Kidney epithelial cell (primary cell): ENCODE measurements around the gene ITM2A. TPM values are rescaled to one million over a fixed set of nuclear protein-coding genes. Genes with fewer than 3 reads are reported as not detected.

ENCODE experiments used
- DNase-seq: peaks from one replicate; pipeline ENCODE4 v3.0.0-alpha.2; 2010; ENCODE audit warnings: low read depth
- H3K27me3 ChIP-seq: 2 replicates; pipeline ENCODE4 v1.6.0; 2011; ENCODE audit warnings: low read length; ENCODE audit not compliant: control insufficient read depth, insufficient read depth
- H3K36me3 ChIP-seq: 2 replicates; pipeline ENCODE4 v1.5.1; 2011; ENCODE audit warnings: low read length; ENCODE audit not compliant: control insufficient read depth, insufficient read depth
- H3K4me3 ChIP-seq: 2 replicates; pipeline ENCODE4 v1.5.1; 2011; ENCODE audit warnings: low read depth, mild to moderate bottlenecking, control low read depth, low read length
- CTCF ChIP-seq: IDR thresholded peaks from 2 replicates; pipeline ENCODE4 v1.5.1; 2011; ENCODE audit warnings: mild to moderate bottlenecking, moderate library complexity, low read length, control low read depth, inconsistent platforms; ENCODE audit not compliant: insufficient read depth, poor library complexity, severe bottlenecking
- total RNA-seq: library from RNA; depleted of rRNA; stranded (reverse); fragments of >200 nt; gene quantifications from 2 replicates; pipeline ENCODE4 v1.2.3, GENCODE V29; 2015

ITM2A gene
- total RNA-seq, 1 donor from 2014 or later: not detected

- no peak for DNase-seq
- Histone ChIP-seq H3K27me3 (no peaks in the 10 kb centered on the region), H3K4me3 (no peak overlapping the region), H3K36me3 (no peaks in the 10 kb centered on the region)
- TF ChIP-seq CTCF: no peak
Observed at GRCh38 chrX:79361192-79361870, 5.8 kb downstream of the ITM2A start.

- Histone ChIP-seq H3K36me3 (no peaks in the 10 kb centered on the region), H3K27me3 (no peaks in the 10 kb centered on the region), H3K4me3 (no peak overlapping the region)
- TF ChIP-seq CTCF: no peak
- DNase-seq: no peak
Observed at GRCh38 chrX:79336869-79337815, 30.0 kb downstream of the ITM2A start.

GRCh38 chrX:79330022-79330421 lies 37.1 kb downstream of the ITM2A start:
- Histone ChIP-seq H3K36me3 (no peaks in the 10 kb centered on the region), H3K27me3 (no peaks in the 10 kb centered on the region), H3K4me3 (no peak overlapping the region)
- no peak for DNase-seq
- no peak for TF ChIP-seq CTCF

DNA sequence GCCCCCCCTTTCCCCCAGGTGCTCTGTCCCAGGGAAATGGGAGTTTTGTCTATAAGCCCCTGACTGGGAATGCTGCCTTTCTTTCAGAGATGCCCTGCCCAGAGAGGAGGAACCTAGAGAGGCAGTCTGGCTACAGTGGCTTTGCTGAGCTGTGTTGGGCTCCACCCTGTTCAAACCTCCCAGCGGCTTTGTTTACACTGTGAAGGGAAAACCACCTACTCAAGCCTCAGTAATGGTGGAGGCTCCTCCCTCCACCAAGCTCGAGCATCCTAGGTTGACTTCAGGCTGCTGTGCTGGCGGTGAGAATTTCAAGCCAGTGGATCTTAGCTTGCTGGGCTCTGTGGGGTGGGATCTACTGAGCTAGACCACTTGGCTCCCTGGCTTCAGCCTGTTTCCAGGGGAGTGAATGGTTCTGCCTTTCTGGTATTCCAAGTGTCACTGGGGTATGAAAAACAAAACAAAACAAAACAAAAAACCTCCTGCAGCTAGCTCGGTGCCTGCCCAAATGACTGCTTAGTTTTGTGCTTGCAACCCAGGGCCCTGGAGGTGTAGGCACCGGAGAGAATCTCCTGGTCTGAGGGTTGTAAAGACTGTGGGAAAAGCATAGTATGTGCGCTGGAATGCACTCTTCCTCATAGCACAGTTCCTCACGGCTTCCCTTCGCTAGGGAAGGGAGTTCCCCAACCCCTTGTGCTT lies 41.7 kb downstream of the ITM2A start:
- no peaks in the 10 kb centered on the region for H3K36me3 ChIP-seq
- no peak overlapping the region for H3K4me3 ChIP-seq
- no peaks in the 10 kb centered on the region for H3K27me3 ChIP-seq
- no peak for TF ChIP-seq CTCF
- no peak for DNase-seq

Other genes starting within 250 kb of the ITM2A start
- gene GPR174, start 222.6 kb downstream of the ITM2A start, total RNA-seq: not detected in 2 replicates